Femur (tissue), 1 donor: ENCODE results near the gene CADM2.
"Not testable (repeated sequence)": the region's sequence is repeated elsewhere in the genome, so short reads cannot be mapped to it uniquely, and the experiment has no call there.

Source experiments
- DNase-seq: peaks from one replicate; pipeline ENCODE4 v3.0.0-alpha.2; 2017

CADM2 gene

DNA sequence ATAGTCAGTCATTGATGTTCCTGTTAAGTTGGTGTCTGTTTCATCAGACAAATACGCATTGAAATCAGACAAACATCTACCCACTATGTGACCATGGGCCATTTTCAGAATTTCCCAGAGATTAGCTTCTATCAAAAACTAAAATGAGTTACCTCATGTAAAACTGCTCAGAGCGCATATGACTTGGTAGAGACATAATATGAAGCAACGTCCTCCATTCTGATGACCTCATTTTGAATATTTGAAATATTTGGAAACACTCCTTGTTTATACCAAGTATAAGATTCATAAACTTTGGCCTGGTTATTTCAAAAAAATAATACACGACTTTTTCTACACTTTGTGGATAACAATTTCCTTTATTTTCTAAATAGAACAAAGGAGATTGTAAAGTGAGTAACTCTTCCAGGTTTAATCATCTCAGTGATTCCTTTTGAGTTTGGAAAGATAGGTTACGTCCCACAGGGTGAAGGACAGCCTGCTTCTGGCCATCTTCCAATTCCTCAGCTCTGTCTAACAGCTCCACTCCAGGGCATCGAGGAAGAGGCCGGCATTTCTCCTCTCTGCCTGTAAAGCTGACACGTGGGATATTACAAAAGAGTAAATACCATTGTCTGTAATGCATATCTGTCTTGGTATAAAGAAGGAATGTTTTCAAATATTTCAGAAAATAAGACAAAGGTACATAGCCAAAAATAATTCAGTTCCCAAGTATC, 122.6 kb downstream of the CADM2 start:
- no peak for DNase-seq

DNA sequence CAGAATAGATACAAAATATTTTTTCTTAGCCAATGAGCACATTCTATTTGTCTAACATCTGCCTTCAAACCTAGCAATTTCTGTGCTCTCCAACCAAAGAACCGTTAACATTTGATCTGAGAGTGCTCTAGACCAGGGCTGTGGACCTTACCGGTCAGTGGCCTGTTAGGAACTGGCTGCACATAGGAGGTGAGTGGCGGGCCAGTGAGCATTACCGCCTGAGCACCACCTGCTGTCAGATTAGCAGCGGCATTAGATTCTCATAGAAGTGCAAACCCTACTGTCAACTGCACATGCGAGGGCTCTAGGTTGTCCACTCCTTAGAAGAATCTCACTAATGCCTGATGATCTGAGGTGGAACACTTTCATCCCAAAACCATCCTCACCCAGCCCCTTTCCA, 131.7 kb downstream of the CADM2 start:
- DNase-seq = no peak

DNA sequence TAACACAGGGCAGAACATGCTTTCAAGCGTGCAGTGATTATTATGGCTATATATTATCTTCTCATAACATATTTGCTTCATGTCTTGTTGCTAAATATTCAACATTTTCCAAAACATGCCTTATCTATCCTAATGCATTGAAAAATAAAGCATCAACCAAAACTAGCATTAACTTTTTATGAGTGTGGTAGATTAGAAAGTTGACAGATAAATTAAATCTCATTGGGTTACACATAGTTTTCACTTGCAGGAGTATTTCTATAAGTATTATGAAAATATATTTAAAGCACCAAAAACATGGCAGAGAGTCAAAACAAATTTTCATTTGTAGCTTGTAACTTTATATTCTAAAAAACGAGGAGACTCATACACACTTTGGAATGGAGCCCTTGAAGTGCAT, 141.5 kb downstream of the CADM2 start:
- DNase-seq = no peak

DNA sequence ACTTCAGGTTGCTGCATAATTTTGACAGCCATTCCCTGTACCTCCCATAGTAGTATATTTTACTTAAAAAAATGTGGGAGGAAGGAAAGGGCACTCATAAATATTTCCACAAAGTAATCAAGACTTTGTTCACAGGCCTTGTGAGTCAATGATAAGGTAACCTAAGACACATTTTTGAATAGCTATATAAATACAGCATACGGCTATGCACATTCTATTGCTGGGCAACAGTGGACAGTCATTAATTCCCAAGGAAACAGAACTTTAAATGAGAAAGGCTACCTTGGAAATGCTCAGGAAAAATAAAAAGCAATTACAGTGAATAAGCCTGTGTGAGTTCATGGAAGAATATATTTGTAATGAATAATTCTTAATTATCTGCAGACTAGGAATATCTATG, 144.0 kb downstream of the CADM2 start:
- DNase-seq = no peak

DNA sequence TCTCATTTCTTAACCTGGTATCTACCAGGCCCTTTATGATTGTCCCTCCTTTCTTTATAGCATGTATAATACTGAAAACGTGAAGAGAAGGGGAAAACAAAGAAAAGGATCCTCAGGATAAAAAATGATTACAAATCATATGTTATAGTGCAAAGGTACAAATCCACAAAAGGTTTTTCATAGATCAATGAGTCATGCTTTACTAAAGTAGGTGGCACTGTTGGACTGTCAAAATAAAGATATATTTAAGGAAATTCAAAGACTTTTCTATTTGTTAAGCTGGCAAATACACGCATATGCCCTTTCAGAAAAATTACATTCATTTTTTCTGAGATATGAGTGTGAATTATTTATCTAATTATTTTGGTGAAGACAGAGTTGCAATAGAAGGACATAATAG, 151.6 kb downstream of the CADM2 start:
- no peak for DNase-seq

DNA sequence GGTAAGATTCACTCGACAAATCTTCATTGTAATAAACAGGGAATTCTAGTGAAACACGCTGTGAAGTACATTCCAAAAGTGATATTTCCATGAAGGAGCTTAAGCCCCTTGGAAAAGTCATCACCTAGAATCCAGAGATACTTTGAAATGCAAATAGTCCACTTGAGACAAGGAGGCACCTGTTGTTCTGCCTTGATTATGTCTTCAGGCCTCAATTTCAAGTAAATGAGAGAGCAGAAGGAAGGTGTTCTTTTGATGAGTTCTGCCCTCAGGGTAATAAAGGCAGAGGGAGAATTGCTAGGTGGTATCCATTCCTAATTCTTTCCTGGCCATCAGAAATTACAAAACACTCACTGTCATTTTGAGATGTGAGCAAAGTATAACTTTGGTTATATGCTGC, 162.1 kb downstream of the CADM2 start:
- no peak for DNase-seq

DNA sequence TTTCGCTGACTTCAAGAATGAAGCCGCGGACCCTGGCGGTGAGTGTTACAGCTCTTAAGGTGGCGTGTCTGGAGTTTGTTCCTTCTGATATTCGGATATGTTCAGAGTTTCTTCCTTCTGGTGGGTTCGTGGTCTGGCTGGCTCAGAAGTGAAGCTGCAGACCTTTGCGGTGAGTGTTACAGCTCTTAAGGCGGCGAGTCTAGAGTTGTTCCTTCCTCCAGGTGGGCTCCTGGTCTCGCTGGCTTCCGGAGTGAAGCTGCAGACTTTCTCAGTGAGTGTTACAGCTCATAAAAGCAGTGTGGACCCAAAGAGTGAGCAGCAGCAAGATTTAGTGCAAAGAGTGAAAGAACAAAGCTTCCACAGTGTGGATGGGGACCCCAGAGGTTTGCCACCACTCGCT, 174.1 kb downstream of the CADM2 start:
- DNase-seq = not testable (repeated sequence)

DNA sequence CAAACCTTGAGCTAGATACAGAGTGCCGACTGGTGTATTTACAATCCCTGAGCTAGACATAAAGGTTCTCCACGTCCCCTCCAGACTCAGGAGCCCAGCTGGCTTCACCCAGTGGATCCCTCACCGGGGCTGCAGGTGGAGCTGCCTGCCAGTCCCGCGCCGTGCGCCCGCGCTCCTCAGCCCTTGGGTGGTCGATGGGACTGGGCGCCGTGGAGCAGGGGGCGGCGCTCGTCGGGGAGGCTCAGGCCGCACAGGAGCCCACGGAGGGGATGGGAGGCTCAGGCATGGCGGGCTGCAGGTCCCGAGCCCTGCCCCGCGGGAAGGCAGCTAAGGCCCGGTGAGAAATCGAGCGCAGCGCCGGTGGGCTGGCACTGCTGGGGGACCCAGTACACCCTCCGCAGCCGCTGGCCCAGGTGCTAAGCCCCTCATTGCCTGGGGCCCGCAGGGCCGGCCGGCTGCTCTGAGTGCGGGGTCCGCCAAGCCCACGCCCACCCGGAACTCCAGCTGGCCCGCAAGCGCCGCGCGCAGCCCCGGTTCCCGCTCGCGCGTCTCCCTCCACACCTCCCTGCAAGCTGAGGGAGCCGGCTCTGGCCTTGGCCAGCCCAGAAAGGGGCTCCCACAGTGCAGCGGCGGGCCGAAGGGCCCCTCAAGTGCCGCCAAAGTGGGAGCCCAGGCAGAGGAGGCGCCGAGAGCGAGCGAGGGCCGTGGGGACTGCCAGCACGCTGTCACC, 175.1 kb downstream of the CADM2 start:
- DNase-seq = not testable (repeated sequence)

DNA sequence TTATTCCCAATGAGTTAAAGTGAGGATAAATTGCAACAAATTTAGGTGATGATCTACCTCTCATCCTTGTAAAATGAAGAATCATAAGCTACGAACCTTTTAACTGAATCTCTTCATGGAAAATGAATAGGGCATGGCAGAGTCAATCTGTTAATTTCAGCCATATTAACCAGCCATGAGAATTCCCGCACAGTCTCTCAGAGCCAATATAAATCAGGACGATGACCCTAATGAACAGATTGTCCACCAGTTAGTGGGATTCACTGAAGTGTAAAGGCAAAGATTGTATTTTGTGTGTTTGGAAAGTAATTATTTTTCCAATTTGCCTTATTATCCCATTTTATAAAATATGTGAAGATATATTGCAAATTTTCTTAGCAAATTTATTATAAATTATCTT, 183.8 kb downstream of the CADM2 start:
- no peak for DNase-seq

DNA sequence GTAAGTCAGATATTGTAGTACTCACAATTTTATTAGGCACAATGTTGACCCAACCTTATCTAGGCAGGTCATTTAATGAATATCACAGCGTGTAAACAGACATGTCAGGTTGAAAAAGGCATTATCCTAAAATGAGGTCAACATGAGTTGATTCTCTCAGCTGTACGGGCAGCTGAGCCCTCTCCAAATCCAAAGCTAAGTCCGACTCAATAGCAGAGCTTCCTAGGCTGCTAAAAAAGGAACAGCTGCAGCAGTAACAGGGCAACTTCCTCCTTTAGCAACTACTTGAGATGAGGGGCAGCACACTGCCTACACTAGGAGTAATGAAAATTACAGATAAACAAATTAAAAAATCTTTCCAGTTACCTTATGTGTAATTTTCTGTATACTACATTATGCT, 189.2 kb downstream of the CADM2 start:
- peak; percentile 26 for DNase-seq

DNA sequence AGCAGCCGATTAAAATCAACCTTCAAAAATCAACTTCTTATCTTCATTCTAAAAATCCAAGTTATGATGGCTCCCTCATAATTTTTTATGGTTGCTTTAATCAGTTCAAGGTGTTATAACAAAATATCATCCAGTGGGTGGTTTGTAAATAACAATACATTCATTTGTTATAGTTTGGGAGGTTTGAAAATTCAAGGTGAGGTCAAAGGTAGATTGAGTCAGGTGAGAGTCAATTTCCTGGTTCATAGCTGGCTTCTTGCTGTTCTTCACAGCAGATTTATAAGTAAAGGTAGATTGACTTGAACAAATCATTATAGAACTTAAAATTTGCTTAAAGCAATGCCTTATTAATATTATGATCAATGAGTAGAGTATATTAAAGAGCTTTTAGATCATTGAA, 192.8 kb downstream of the CADM2 start:
- DNase-seq = no peak

DNA sequence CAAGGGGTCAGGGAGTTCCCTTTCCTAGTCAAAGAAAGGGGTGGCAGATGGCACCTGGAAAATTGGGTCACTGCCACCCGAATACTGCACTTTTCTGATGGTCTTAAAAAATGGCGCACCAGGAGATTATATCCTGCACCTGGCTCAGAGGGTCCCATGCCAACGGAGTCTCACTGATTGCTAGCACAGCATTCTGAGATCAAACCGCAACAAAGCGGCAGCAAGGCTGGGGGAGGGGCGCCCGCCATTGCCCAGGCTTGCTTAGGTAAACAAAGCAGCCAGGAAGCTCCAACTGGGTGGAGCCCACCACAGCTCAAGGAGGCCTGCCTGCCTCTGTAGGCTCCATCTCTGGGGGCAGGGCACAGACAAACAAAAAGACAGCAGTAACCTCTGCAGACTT, 194.5 kb downstream of the CADM2 start:
- DNase-seq = not testable (repeated sequence)

DNA sequence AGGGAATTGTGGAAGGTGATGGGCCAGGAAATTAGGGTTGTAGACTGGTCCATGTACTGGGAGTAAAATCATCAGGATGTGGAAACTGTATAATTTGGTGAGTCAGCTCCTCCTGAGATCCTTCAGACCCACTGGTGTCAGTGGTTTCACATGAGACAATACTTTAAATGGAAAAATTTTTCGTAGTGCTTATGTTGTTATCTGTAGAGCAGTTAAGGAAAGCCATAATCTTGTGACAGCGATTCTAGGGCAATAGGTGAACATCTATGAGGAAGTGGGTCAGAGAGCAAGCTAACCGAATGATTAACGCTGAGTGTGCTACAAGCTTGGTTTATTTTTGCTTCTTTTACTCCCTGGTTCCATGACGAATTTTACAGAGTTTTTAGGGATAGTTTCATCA, 200.6 kb downstream of the CADM2 start:
- no peak for DNase-seq

DNA sequence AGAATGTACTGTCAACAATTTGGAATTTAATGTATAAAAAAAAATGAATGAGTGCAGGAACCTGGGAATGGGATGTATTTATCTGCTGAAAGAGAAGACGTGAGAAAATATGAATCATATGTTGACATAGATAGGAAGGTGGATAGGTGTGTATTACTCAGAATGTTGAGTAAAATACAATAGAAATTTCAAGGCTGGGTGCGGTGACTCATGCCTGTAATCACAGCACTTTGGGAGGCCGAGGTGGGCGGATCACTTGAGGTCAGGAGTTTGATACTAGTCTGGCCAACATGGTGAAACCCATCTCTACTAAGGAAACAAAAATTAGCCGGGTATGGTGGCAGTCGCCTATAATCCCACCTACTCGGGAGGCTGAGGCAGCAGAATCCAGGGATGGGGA, 202.8 kb downstream of the CADM2 start:
- DNase-seq = no peak

DNA sequence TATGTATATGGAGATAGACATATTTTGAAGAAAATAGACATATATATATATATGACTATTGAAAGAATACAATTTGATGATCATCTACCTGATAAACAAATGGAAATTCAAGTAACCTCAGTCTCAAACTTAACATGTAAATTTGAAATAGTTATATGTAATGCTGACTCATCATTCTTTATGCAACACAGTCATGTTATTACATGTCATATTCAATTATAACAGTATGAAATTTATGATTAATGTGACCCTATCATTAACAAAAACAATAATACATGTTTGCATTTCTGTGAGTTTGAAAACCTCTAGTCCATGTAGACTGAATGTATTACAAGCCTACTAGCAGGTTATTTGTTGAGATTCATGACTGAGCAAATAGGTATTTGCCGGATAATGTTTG, 204.1 kb downstream of the CADM2 start:
- DNase-seq = no peak

DNA sequence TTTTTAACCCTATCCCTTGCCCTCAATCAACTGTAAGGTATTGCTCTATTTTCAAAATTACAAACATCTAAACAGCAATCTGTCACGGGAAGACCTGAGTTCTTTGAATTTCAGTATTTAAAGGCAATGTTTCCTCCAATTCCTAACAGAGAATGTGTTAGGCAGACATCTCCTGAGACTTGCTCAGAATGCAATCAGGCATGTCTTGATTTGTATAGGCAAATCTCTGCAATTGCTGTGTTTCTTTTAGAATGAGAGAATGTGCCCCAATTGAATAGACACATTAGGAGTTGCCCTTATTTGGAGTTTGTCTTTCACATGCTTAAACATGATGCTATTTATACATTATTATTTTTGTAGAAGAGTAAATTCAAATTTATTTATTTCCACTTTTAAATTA, 205.6 kb downstream of the CADM2 start:
- no peak for DNase-seq

DNA sequence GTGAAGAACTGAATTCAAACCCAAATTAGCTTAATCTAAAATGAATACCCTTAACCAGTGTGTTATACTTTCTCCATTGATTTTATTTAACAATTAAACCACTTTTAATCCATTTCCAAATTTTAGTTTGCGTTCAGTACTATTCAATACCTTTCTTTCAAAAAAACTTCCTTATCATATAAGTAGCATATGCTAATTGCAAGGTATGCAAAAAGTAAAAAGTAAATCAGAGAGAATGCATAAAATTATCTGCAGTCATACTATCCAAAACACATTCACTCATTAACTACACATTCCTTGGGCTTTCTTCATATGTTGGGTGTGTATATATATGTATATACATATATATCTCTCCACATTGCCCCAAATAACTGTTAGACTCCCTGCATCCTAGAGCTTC, 208.8 kb downstream of the CADM2 start:
- DNase-seq = no peak

DNA sequence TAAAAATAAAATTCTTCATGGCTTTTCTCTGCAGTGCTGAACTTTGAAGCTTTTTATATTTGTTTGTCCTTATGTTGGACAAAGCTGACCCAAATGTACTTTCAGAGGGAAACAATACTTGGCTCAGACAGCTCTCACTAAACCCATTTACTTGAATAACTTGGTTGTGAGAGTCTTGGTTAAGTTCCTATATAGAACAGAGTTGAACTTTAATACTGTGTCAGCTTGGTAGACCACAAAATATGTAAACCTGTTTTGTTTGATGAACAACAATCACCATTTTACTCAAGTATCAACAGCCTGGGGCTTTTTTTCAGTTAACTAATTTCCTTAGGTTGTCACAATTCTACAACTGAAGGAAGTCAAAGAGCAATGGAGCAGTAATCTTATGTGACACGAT, 211.9 kb downstream of the CADM2 start:
- DNase-seq = no peak

DNA sequence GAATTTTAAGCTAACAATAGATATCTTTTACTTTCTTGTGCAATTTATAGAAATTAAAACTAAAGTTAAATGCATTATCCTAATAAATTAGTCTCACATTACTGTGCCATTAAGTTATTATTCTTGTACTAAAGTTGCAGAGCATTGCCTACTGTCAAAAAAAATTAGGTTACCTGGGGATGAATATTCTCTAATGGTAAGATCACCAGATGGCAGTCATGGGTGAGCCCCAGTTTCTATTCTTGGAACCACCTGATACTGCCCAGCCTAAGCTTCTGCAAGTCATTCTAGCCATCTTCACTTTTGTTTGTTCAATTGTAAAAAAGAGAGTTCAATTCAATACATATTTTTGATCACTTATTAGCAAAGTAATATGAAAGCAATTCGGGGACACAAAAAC, 213.2 kb downstream of the CADM2 start:
- no peak for DNase-seq

DNA sequence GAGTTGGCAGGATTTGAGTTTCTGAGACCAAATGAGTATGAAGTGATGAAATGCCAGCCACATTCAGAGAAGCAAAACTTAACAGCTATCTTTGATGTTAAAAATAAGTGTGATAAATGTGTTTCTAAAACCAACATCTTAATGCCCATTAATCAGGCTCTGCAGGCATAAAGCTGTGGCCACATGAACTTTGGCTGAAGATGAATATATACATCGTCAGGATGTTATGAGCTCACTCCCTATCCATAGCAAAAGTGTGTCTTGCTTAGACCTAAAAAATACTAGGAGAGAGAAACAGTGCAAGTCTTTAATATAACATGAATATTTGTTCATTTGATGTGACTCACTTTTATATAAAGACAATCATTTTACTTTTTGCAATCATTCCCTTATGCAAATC, 218.0 kb downstream of the CADM2 start:
- no peak for DNase-seq

DNA sequence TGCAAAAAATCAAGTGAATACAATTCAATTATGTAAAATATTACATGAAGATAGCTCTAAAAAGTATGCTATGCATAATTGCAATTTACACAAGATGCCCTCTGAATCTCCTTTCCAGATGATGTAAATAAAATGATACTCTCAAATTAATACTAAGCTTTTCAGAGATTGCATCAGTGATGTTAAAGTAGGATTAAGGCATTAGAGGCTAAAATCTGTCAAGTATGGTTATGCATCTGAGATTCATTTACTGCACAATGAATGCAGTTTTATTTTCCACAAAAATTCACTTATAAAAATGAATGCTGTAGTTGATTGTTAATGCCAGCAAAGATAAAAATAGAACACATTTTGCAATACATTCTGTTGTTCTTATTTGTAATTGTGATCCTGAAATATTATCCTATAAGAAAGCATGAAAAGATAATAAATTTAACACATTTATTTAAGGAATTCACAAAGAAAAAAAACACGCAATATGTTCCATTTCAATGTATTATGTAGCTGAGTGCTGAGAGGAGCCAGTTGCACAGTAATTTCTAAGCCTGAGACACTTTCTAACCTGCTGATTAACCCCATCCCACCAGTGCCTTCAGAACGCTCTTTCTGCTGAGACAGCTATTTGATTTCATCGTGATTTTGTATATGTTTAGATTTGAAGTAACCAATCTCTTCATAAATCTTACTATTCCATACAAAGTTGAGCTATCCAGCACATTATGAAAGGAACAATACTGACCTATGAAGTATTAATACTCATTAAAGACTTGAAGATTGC, 224.4 kb downstream of the CADM2 start:
- DNase-seq = no peak

DNA sequence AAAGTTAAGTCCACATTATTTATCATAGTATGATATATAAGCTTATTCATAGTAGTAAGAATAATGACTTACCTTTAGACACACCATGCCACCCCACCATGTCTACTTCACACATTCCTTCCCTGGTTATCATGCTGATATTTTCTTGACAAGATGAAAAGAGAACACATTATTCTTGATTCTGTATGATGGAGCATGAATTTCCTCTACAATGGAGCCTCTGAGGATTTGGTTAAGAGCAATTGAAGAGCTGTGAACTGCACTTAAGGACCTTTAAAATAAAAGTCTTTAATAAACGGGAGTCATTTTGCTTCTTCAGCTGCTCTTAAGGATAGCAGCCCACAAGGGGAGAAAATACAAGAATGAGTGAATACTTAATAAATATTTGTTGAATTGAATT, 226.7 kb downstream of the CADM2 start:
- DNase-seq = no peak

DNA sequence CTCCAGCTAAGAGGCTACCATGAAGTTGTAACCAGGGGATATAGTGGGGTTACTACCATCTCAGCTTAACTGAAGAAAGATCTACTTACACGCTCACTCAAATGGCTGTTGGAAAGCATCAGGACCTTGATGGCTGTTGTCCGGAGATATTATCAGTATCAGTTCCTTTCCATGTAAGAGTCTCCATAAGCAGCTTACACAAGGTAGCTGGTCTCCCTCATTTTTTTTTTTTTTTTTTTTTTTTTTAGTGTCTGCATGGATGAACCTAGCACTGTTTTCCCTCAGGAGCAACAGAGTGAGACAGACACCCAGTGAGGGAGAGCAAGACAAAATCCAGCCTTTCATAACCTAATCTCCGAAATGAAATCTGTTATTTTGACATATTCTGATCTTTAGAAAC, 230.9 kb downstream of the CADM2 start:
- no peak for DNase-seq

DNA sequence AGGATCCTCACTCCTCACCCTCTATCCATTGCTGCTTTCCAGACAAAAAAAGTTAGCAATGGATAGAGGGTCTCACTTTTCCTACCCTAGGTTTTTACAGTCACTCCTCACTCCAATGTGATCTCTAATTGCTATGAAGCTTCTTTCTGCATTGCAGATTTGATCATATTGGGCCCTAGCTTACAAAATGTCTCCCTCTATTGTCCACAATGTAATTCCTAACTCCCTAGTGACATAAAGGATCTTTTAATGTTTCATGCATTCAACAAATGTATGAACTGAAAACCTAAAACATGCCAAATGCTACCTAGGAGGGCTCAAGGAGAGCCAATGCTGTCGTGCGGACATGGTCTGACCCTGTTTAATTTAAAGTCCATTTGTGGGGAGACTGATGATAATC, 234.8 kb downstream of the CADM2 start:
- DNase-seq = no peak
